Measurements from ENCODE around the gene NOD2. TPM values are rescaled to one million over a fixed set of nuclear protein-coding genes. Genes with fewer than 3 reads are reported as not detected.

The NOD2 gene
- total RNA-seq, 1 experiment from 2014 or later: 0.17 TPM

GRCh38 chr16:50665128-50665878 lies 28.1 kb upstream of the NOD2 start:
- Histone ChIP-seq H2BK120ac (ENCODE audit: low read depth, low read length, poor library complexity, severe bottlenecking) (no peak overlapping the region), H3K4me2 (ENCODE audit: insufficient read depth, insufficient read length, low read length) (peak overlapping the region; percentile 60), H3K4ac (ENCODE audit: low read depth, low read length) (no peak overlapping the region), H4K91ac (ENCODE audit: insufficient read length, low read depth, low read length) (no peak overlapping the region), H2BK15ac (ENCODE audit: low read depth, low read length) (no peak overlapping the region), H3K14ac (ENCODE audit: insufficient read depth, low read length) (peak overlapping the region; percentile 81; the same call in 1 of the 2 replicates), H4K8ac (replicated peaks; ENCODE audit: insufficient read length, low read depth, low read length) (no peak overlapping the region), H3K23me2 (ENCODE audit: insufficient read length, low read depth, low read length, poor library complexity, severe bottlenecking) (peaks cover 7% of the 10 kb centered on the region), H4K5ac (ENCODE audit: insufficient read length, low read depth, low read length) (no peak overlapping the region), H3K9me3 (ENCODE audit: control insufficient read depth, low read depth, low read length) (no peaks in the 10 kb centered on the region), H2AK5ac (ENCODE audit: insufficient read length, low read length) (no peak overlapping the region), H2BK12ac (ENCODE audit: insufficient read length, low read depth, low read length) (no peak overlapping the region), H3K23ac (ENCODE audit: insufficient read length, low read depth, low read length) (no peak overlapping the region), H3T11ph (ENCODE audit: low read length) (no peak overlapping the region), H3K27ac (ENCODE audit: insufficient read length, low read depth, low read length) (no peak overlapping the region), H3K79me1 (ENCODE audit: insufficient read depth, low read depth, low read length, poor library complexity, severe bottlenecking) (no peaks in the 10 kb centered on the region), H4K20me1 (ENCODE audit: control insufficient read depth, insufficient read depth, insufficient read length) (no peaks in the 10 kb centered on the region), H2BK20ac (ENCODE audit: low read depth, low read length, poor library complexity, severe bottlenecking) (no peak overlapping the region), H3K4me1 (ENCODE audit: insufficient read depth, low read length) (no peaks in the 10 kb centered on the region), H2BK5ac (ENCODE audit: insufficient read length, low read length) (no peak overlapping the region), H2AFZ (ENCODE audit: low read length) (peak overlapping the region; percentile 92), H3K56ac (ENCODE audit: insufficient read length, low read depth, low read length) (no peak overlapping the region), H3K79me2 (ENCODE audit: insufficient read depth, low read length) (no peaks in the 10 kb centered on the region), H3K27me3 (ENCODE audit: insufficient read depth, low read length) (no peaks in the 10 kb centered on the region), H3K9ac (ENCODE audit: extremely low read depth, insufficient read length, low read length) (no peak overlapping the region), H3K18ac (ENCODE audit: insufficient read length, low read depth, low read length) (peak overlapping the region; percentile 75)
- DNase-seq: peak; percentile 83
- no CpG with 5 or more reads among the region's 40 CpGs for whole genome bisulfite sequencing (ENCODE audit: extremely low coverage, insufficient read length, low lambda C conversion rate)
- TF ChIP-seq, protein P1, sequence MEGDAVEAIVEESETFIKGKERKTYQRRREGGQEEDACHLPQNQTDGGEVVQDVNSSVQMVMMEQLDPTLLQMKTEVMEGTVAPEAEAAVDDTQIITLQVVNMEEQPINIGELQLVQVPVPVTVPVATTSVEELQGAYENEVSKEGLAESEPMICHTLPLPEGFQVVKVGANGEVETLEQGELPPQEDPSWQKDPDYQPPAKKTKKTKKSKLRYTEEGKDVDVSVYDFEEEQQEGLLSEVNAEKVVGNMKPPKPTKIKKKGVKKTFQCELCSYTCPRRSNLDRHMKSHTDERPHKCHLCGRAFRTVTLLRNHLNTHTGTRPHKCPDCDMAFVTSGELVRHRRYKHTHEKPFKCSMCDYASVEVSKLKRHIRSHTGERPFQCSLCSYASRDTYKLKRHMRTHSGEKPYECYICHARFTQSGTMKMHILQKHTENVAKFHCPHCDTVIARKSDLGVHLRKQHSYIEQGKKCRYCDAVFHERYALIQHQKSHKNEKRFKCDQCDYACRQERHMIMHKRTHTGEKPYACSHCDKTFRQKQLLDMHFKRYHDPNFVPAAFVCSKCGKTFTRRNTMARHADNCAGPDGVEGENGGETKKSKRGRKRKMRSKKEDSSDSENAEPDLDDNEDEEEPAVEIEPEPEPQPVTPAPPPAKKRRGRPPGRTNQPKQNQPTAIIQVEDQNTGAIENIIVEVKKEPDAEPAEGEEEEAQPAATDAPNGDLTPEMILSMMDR (conservative IDR thresholded peaks at IDR 0.05): peak; percentile 93
- Mint-ChIP-seq H3K4me1 (peaks cover 7 to 20% of the 10 kb centered on the region in 2 experiments; a peak in 3 of 4 replicates), H3K4me3 (peak overlapping the region; percentile 61 to 73), H3K36me3 (ENCODE audit: insufficient read depth in 1 of 3, low read depth in 3 of 3) (peaks cover 0 to 2% (median 0%) of the 10 kb centered on the region in 3 experiments; a peak in 2 of 7 replicates), H3K27me3 (ENCODE audit: low read depth) (peaks cover 10% of the 10 kb centered on the region), H3K9me3 (peaks cover 0 to 5% of the 10 kb centered on the region in 2 experiments; a peak in 3 of 5 replicates), H3K27ac (no peak overlapping the region)

Measured in H9 (cell line).